OCI-LY1 (cell line): Measurements from ENCODE around the gene FBXL14.

ENCODE experiments used
- H2AFZ ChIP-seq: fragments of 200-600 bp; sonication (generic), shearing (Covaris generic); 2 replicates; pipeline ENCODE4 v1.6.0; 2014; ENCODE audit warnings: antibody characterized with exemption, mild to moderate bottlenecking, low read length
- H3F3A ChIP-seq: fragments of 200-600 bp; sonication (generic), shearing (Covaris generic); 2 replicates; pipeline ENCODE4 v1.6.0; 2014; ENCODE audit warnings: mild to moderate bottlenecking, antibody characterized with exemption, low read length, moderate library complexity; ENCODE audit not compliant: insufficient read depth
- H3K27ac ChIP-seq: fragments of 200-600 bp; sonication (generic); 2 replicates; pipeline ENCODE4 v1.5.1; 2014; ENCODE audit warnings: low read length, mixed run types, mild to moderate bottlenecking, low read depth; ENCODE audit not compliant: poor library complexity, severe bottlenecking
- H3K27me3 ChIP-seq: fragments of 200-600 bp; sonication (generic); 2 replicates; pipeline ENCODE4 v1.6.0; 2014; ENCODE audit warnings: antibody characterized with exemption, mild to moderate bottlenecking, low read length, moderate library complexity; ENCODE audit not compliant: insufficient read depth
- H3K36me3 ChIP-seq: fragments of 200-600 bp; sonication (generic); 2 replicates; pipeline ENCODE4 v1.6.1; 2014; ENCODE audit warnings: mild to moderate bottlenecking, antibody characterized with exemption, low read length, moderate library complexity, mixed read lengths; ENCODE audit not compliant: insufficient read depth
- H3K4me1 ChIP-seq: fragments of 200-600 bp; sonication (generic); 2 replicates; pipeline ENCODE4 v1.5.1; 2014; ENCODE audit warnings: mild to moderate bottlenecking, low read length, moderate library complexity; ENCODE audit not compliant: insufficient read depth, severe bottlenecking
- H3K4me2 ChIP-seq: fragments of 200-600 bp; sonication (generic), shearing (Covaris generic); 2 replicates; pipeline ENCODE4 v1.6.1; 2014; ENCODE audit warnings: low read length
- H3K4me3 ChIP-seq: fragments of 200-600 bp; sonication (generic); 2 replicates; pipeline ENCODE4 v1.5.1; 2014; ENCODE audit warnings: low read length, low read depth, mild to moderate bottlenecking, mixed read lengths; ENCODE audit not compliant: poor library complexity, severe bottlenecking
- H3K79me2 ChIP-seq: fragments of 200-600 bp; shearing (Covaris generic); 2 replicates; pipeline ENCODE4 v1.6.1; 2016; ENCODE audit warnings: mixed run types, low read length, mixed read lengths; ENCODE audit not compliant: insufficient read depth
- H3K9ac ChIP-seq: fragments of 200-600 bp; sonication (generic), shearing (Covaris generic); 2 replicates; pipeline ENCODE4 v1.6.1; 2014; ENCODE audit warnings: mild to moderate bottlenecking, low read length, mixed read lengths
- H3K9me2 ChIP-seq: fragments of 200-600 bp; sonication (generic), shearing (Covaris generic); 2 replicates; pipeline ENCODE4 v1.6.1; 2014; ENCODE audit warnings: low read depth, mild to moderate bottlenecking, low read length, mixed read lengths
- H3K9me3 ChIP-seq: fragments of 200-600 bp; shearing (Covaris generic); 2 replicates; pipeline ENCODE4 v1.6.1; 2014; ENCODE audit warnings: low read length, mixed read lengths
- H4K20me1 ChIP-seq: fragments of 200-600 bp; sonication (generic), shearing (Covaris generic); 2 replicates; pipeline ENCODE4 v1.6.0; 2016; ENCODE audit warnings: mild to moderate bottlenecking, low read length; ENCODE audit not compliant: insufficient read depth
- CTCF ChIP-seq: fragments of 200-600 bp; sonication (generic), shearing (Covaris generic); IDR thresholded peaks from 2 replicates; pipeline ENCODE4 v1.5.1; 2017; ENCODE audit warnings: mild to moderate bottlenecking, antibody characterized with exemption, low read length, moderate library complexity, mixed read lengths
- EZH2 ChIP-seq: fragments of 200-600 bp; sonication (generic), shearing (Covaris generic); IDR thresholded peaks from 2 replicates; pipeline ENCODE4 v1.8.0; 2017; ENCODE audit warnings: borderline replicate concordance, mixed run types, mild to moderate bottlenecking, antibody characterized with exemption, low read length, moderate library complexity, mixed read lengths

The FBXL14 gene

DNA sequence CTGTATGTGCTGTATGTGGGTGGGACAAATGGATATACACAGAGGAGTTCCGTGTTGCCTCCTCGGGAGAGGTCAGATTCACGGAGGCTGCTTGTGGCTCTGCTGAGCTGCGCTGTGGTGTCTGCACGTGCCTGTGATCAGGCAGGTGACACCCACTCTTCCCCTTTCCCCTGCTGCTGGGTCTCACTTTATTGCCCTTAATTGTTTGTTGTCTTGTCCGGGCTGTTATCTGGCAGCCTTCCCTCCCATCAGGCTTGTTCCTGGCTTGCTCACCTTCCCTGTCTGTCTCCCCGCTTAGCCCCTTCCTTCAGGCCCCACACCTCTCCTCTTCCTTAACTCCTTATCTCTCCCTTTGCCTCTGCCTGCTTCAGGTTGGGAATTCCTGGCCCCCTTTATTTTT, 48.1 kb upstream of the FBXL14 start:
- Histone ChIP-seq H3K36me3 (no peaks in the 10 kb centered on the region), H3K27me3 (no peaks in the 10 kb centered on the region), H2AFZ (no peak overlapping the region), H4K20me1 (no peaks in the 10 kb centered on the region), H3F3A (no peaks in the 10 kb centered on the region), H3K27ac (no peak overlapping the region), H3K4me1 (peaks cover 33% of the 10 kb centered on the region), H3K9ac (no peak overlapping the region), H3K9me3 (no peaks in the 10 kb centered on the region), H3K79me2 (no peaks in the 10 kb centered on the region), H3K9me2 (no peaks in the 10 kb centered on the region), H3K4me2 (no peak overlapping the region), H3K4me3 (no peak overlapping the region)
- TF ChIP-seq EZH2 (no peak), CTCF (no peak)

DNA sequence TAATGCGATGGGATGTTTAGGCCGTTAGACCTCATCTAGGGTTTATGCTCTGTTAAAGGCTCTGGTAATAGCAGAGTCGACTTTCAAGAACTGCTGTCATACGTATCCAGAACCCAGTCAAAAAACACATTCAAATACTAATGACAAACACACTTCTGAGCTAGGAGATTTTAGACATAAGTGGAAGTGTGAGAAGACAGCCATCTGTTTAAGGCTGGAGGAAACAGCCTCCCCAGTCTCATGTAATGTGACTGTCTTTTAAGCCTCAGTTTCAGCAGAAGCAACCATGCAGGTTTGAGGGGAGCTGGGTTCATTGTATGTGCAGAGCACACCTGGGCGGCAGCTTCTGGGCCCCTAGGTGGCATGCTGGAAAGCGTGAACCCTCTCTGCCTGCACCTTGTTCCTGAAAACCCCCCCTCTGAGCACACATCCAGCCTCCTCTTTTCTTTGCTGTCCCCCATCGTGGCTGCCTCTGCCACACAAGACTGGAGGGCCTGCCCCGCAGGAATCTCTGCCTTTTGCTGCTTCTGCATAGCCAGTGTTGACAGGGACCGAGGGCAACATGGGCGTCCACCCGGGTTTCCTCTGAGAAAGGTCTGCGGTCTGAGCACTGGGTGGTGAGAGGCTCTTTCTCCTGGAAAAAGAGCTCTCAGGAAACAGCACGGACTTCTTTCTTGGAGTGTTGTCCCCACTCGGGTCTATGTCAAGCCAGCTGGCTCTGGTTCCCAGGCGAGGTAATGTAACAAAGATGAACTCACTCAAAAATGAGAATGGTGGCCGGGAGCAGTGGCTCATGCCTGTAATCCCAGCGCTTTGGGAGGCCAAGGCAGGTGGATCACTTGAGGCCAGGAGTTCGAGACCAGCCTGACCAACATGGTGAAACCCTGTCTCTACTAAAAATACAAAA, 46.2 kb upstream of the FBXL14 start:
- no peak overlapping the region for H2AFZ ChIP-seq
- no peaks in the 10 kb centered on the region for H4K20me1 ChIP-seq
- no peak overlapping the region for H3K4me2 ChIP-seq
- no peaks in the 10 kb centered on the region for H3K9me3 ChIP-seq
- H3K36me3 ChIP-seq, result no peaks in the 10 kb centered on the region
- peaks cover 18% of the 10 kb centered on the region for H3K4me1 ChIP-seq
- H3K9me2 ChIP-seq, result no peaks in the 10 kb centered on the region
- no peaks in the 10 kb centered on the region for H3F3A ChIP-seq
- no peaks in the 10 kb centered on the region for H3K27me3 ChIP-seq
- TF ChIP-seq EZH2 (no peak), CTCF (no peak)
- H3K9ac ChIP-seq, result no peak overlapping the region
- no peak overlapping the region for H3K4me3 ChIP-seq
- no peaks in the 10 kb centered on the region for H3K79me2 ChIP-seq
- no peak overlapping the region for H3K27ac ChIP-seq

- H4K20me1 ChIP-seq, result no peaks in the 10 kb centered on the region
- peaks cover 8% of the 10 kb centered on the region for H3K4me1 ChIP-seq
- no peaks in the 10 kb centered on the region for H3F3A ChIP-seq
- no peak overlapping the region for H2AFZ ChIP-seq
- H3K4me2 ChIP-seq, result no peak overlapping the region
- no peak overlapping the region for H3K9ac ChIP-seq
- H3K9me3 ChIP-seq, result no peaks in the 10 kb centered on the region
- no peaks in the 10 kb centered on the region for H3K36me3 ChIP-seq
- no peak overlapping the region for H3K4me3 ChIP-seq
- no peak for TF ChIP-seq EZH2
- no peak for TF ChIP-seq CTCF
- H3K27me3 ChIP-seq, result no peaks in the 10 kb centered on the region
- no peaks in the 10 kb centered on the region for H3K9me2 ChIP-seq
- H3K79me2 ChIP-seq, result no peaks in the 10 kb centered on the region
- H3K27ac ChIP-seq, result no peak overlapping the region
Observed at GRCh38 chr12:1639538-1639937, 45.2 kb upstream of the FBXL14 start.
